GM13976 (cell line): ENCODE results near the gene RARRES2.
"Not testable (repeated sequence)": the region's sequence is repeated elsewhere in the genome, so short reads cannot be mapped to it uniquely, and the experiment has no call there.

Experiments used
- DNase-seq: peaks from one replicate; pipeline ENCODE4 v3.0.0; 2012; ENCODE audit warnings: low spot score
- in situ Hi-C: fragments of 300-500 bp; cut with MboI; formaldehyde crosslinking; loops from one replicate; pipeline ENCODE4 v1.12.0; 2022; ENCODE audit warnings: low sequenced_read_pairs, mixed read lengths, inconsistent platforms; ENCODE audit not compliant: unreplicated experiment

RARRES2 gene

DNA sequence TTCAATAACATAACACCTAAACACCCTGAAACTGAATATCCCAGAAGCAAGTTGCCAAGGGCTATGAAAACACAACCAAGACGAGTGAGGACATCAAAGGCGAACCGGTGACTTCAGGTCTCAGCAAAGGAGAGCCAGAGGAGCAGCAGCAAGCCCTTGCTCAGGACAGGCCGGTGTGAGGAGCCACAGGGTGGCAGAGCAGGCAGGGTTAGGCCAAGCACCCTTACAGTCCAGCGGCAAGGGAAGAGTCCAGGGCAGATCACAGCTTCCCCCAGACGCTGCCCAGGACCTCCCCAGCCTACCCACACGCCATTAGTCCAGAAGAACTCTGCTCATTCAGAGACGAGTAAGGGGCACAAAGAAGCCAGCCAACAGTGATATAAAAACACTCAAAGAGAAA, 45.8 kb downstream of the RARRES2 start:
- DNase-seq, in situ Hi-C loops: not testable (repeated sequence)

GRCh38 chr7:150295027-150295426, 46.4 kb downstream of the RARRES2 start:
- in situ Hi-C loops, DNase-seq: not testable (repeated sequence)

- DNase-seq, in situ Hi-C loops: not testable (repeated sequence)
These were observed 51.1 kb downstream of the RARRES2 start for GRCh38 chr7:150290317-150290716.

DNA sequence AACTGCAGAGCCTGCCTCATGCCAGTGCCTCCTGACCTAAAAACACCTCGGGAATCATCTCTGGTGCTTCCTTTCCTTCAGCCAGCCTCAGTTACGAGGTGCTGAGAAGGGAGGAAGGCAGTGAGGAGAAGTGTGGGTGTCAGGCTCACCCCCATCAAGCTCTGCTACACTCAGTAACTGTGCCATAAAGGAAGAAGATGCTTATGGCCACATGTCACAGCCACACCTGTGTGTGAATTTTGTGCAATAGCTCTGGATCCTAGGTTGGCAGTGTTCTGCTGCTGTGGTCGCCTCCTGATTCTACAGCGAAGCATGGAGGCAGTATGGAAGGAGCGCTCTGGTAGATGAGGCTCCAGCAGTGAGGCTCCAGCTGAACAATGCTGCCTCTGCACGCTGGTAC, 52.6 kb downstream of the RARRES2 start:
- DNase-seq, in situ Hi-C loops: not testable (repeated sequence)
